HG03095 (cell line): Measurements from ENCODE around the gene CDC42SE2.
"Not testable (repeated sequence)": the region's sequence is repeated elsewhere in the genome, so short reads cannot be mapped to it uniquely, and the experiment has no call there.

Source experiments
- ATAC-seq: cut with Tn5 transposase; IDR thresholded peaks from one replicate; pipeline ENCODE4 v1.9.1; 2021; ENCODE audit warnings: moderate library complexity; ENCODE audit not compliant: unreplicated experiment

The CDC42SE2 gene

GRCh38 chr5:131316822-131317221, 53.0 kb downstream of the CDC42SE2 start:
- ATAC-seq, result no peak

- ATAC-seq, result no peak
These were observed 54.6 kb downstream of the CDC42SE2 start for GRCh38 chr5:131318455-131318854.

- no peak for ATAC-seq
These were observed 57.2 kb downstream of the CDC42SE2 start for GRCh38 chr5:131321066-131321465.

- no peak for ATAC-seq
These were observed 59.1 kb downstream of the CDC42SE2 start for GRCh38 chr5:131322926-131323325.

GRCh38 chr5:131323378-131323777, 59.5 kb downstream of the CDC42SE2 start:
- ATAC-seq, result no peak

GRCh38 chr5:131324303-131324702, 60.5 kb downstream of the CDC42SE2 start:
- no peak for ATAC-seq

- ATAC-seq, result no peak
These were observed 64.9 kb downstream of the CDC42SE2 start for GRCh38 chr5:131328536-131329285.

- ATAC-seq, result no peak
These were observed 65.4 kb downstream of the CDC42SE2 start for GRCh38 chr5:131329286-131329560.

- no peak for ATAC-seq
These were observed 66.2 kb downstream of the CDC42SE2 start for GRCh38 chr5:131330031-131330430.

- ATAC-seq, result not testable (repeated sequence)
These were observed 71.9 kb downstream of the CDC42SE2 start for GRCh38 chr5:131335756-131336155.

- ATAC-seq, result not testable (repeated sequence)
These were observed 72.9 kb downstream of the CDC42SE2 start for GRCh38 chr5:131336801-131337200.

- ATAC-seq, result not testable (repeated sequence)
These were observed 73.6 kb downstream of the CDC42SE2 start for GRCh38 chr5:131337240-131338050.

GRCh38 chr5:131338051-131338453, 74.2 kb downstream of the CDC42SE2 start:
- ATAC-seq, result no peak

- not testable (repeated sequence) for ATAC-seq
These were observed 80.4 kb downstream of the CDC42SE2 start for GRCh38 chr5:131344288-131344687.

GRCh38 chr5:131346204-131346603, 82.4 kb downstream of the CDC42SE2 start:
- ATAC-seq, result not testable (repeated sequence)

- ATAC-seq, result no peak
These were observed 90.1 kb downstream of the CDC42SE2 start for GRCh38 chr5:131353991-131354390.

- ATAC-seq, result peak; percentile 43
These were observed 92.2 kb downstream of the CDC42SE2 start for GRCh38 chr5:131355971-131356528.

GRCh38 chr5:131356619-131357018, 92.8 kb downstream of the CDC42SE2 start:
- no peak for ATAC-seq

GRCh38 chr5:131357739-131358561, 94.1 kb downstream of the CDC42SE2 start:
- no peak for ATAC-seq

GRCh38 chr5:131361677-131362315, 97.9 kb downstream of the CDC42SE2 start:
- ATAC-seq, result no peak
